ENCODE measurements around the gene LCE5A.
A peak's percentile ranks its signal among the peaks of the same experiment; 100 is the strongest.
"Not testable (repeated sequence)": the region's sequence is repeated elsewhere in the genome, so short reads cannot be mapped to it uniquely, and the experiment has no call there.

The LCE5A gene

DNA sequence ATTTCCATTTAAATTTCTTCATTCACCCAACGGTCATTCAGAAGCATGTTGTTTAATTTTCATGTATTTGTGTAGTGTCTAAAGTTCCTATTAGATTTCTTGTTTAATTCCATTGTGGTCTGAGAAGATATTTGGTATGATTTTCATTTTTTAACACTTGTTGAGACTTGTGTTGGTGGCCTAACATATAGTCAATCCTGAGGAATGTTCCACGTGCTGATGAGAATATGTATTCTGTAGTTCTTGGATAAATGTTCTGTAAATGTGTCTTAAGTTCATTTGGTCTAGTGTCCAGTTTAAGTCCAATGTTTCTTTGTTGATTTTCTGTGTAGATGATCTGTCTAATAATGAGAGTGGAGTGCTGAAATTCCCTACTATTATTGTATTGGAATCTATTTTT, 22.7 kb upstream of the LCE5A start:
- Histone ChIP-seq H3K4me3 (replicated peaks; ENCODE audit: insufficient read depth, low read length) (no peak overlapping the region), H3K27ac (replicated peaks) (no peak overlapping the region), H3K27me3 (ENCODE audit: insufficient read depth, poor library complexity, severe bottlenecking) (no peaks in the 10 kb centered on the region)
- TF ChIP-seq REST (IDR thresholded peaks at IDR 0.05; ENCODE audit: insufficient replicate concordance, low read depth): no peak
- no peak for TF ChIP-seq SPI1 (IDR thresholded peaks at IDR 0.05; ENCODE audit: borderline replicate concordance, low read depth)
- TF ChIP-seq GABPA (IDR thresholded peaks at IDR 0.05; ENCODE audit: low read depth): no peak
- TF ChIP-seq, protein P1, sequence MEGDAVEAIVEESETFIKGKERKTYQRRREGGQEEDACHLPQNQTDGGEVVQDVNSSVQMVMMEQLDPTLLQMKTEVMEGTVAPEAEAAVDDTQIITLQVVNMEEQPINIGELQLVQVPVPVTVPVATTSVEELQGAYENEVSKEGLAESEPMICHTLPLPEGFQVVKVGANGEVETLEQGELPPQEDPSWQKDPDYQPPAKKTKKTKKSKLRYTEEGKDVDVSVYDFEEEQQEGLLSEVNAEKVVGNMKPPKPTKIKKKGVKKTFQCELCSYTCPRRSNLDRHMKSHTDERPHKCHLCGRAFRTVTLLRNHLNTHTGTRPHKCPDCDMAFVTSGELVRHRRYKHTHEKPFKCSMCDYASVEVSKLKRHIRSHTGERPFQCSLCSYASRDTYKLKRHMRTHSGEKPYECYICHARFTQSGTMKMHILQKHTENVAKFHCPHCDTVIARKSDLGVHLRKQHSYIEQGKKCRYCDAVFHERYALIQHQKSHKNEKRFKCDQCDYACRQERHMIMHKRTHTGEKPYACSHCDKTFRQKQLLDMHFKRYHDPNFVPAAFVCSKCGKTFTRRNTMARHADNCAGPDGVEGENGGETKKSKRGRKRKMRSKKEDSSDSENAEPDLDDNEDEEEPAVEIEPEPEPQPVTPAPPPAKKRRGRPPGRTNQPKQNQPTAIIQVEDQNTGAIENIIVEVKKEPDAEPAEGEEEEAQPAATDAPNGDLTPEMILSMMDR (IDR thresholded peaks at IDR 0.05; ENCODE audit: insufficient read depth, low read length): no peak
- no peak for TF ChIP-seq POLR2AphosphoS5 (IDR thresholded peaks at IDR 0.05; ENCODE audit: low read depth)
- DNase-seq (ENCODE audit: low read depth in 1 of 2, low spot score in 1 of 2): no peak

DNA sequence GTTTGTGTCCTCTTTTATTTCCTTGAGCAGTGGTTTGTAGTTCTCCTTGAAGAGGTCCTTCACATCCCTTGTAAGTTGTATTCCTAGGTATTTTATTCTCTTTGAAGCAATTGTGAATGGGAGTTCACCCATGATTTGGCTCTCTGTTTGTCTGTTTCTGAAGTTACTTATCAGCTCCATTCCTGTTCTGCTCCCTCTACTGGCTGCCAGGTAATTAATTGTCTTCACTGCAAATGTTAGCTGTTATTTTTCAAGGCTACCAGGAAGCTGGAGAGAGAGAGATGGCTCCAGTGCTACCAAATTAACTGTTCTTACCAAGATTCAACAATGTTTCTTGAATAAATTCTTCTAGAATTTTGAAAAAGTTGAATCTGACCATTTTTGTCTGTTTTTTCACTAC, 19.1 kb upstream of the LCE5A start:
- TF ChIP-seq, protein P1 (IDR thresholded peaks at IDR 0.05; ENCODE audit: insufficient read depth, low read length): peak; percentile 7
- not testable (repeated sequence) for H3K4me3 ChIP-seq (replicated peaks; ENCODE audit: insufficient read depth, low read length); DNase-seq (ENCODE audit: low read depth in 1 of 2, low spot score in 1 of 2); H3K27me3 ChIP-seq (ENCODE audit: insufficient read depth, poor library complexity, severe bottlenecking); H3K27ac ChIP-seq (replicated peaks)

DNA sequence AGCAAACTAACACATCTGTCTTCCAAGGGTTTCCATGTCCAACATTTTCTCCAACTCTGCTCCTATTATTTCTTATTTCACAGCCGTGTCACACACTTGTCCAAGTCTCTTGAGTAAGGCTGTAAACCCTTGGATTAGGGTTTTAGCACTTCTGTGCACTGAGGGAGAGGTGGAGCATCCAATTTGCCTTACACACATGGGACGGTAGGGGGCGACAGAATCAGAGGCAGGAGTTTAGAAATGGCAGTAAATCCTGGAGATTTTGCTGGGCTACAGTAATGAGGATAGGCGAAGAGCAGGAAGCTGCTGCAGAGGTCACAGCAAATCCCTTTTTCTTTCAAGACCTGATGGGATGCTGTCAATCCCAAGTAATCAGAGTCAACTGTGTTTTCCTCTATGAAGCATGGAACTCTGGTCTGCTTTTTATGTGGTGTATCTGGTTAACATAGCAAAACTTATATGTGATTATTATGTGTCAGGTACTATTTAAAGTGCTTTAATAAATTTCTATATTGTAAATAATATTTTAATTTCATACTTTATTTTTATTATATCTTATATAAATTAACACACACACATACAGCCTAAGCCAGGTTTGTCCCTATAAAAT, 15.4 kb upstream of the LCE5A start:
- TF ChIP-seq SPI1 (IDR thresholded peaks at IDR 0.05; ENCODE audit: borderline replicate concordance, low read depth) (no peak), POLR2AphosphoS5 (IDR thresholded peaks at IDR 0.05; ENCODE audit: low read depth) (no peak), GABPA (IDR thresholded peaks at IDR 0.05; ENCODE audit: low read depth) (no peak), REST (IDR thresholded peaks at IDR 0.05; ENCODE audit: insufficient replicate concordance, low read depth) (no peak)
- TF ChIP-seq, protein P1 (IDR thresholded peaks at IDR 0.05; ENCODE audit: insufficient read depth, low read length): peak; percentile 72
- Histone ChIP-seq H3K4me3 (replicated peaks; ENCODE audit: insufficient read depth, low read length) (no peak overlapping the region), H3K27ac (replicated peaks) (no peak overlapping the region), H3K27me3 (ENCODE audit: insufficient read depth, poor library complexity, severe bottlenecking) (no peaks in the 10 kb centered on the region)
- peak in 1 of 2 experiments; percentile 68 for DNase-seq (ENCODE audit: low read depth in 1 of 2, low spot score in 1 of 2)

DNA sequence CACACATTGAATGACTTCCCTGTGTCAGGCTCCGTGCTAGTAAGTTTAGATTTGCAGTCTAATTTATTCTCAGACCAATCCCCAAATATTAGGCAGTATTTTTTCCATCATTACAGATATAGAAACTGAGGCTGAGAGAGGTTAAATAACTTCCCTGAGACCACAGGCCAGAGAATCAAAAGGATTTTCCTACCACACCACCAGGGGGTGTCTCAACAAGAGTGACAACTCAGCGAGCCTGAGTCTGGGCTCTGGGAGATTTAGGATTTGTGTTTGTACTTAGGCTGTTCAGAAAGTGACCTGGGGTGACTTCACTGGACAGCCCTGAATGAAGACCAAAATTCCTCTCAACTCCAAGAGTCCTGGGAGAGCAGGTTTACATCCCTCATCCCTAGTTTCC, 13.3 kb upstream of the LCE5A start:
- peak in 1 of 2 experiments; percentile 17 for DNase-seq (ENCODE audit: low read depth in 1 of 2, low spot score in 1 of 2)
- H3K27ac ChIP-seq (replicated peaks): no peak overlapping the region
- H3K4me3 ChIP-seq (replicated peaks; ENCODE audit: insufficient read depth, low read length): no peak overlapping the region
- TF ChIP-seq, protein P1 (IDR thresholded peaks at IDR 0.05; ENCODE audit: insufficient read depth, low read length): peak; percentile 25
- no peak for TF ChIP-seq SPI1 (IDR thresholded peaks at IDR 0.05; ENCODE audit: borderline replicate concordance, low read depth)
- no peaks in the 10 kb centered on the region for H3K27me3 ChIP-seq (ENCODE audit: insufficient read depth, poor library complexity, severe bottlenecking)
